GM18907 (cell line): ENCODE data around the gene TJP3.

Source experiments
- ATAC-seq: cut with Tn5 transposase; IDR thresholded peaks from one replicate; pipeline ENCODE4 v1.9.1; 2021; ENCODE audit warnings: mild to moderate bottlenecking, moderate library complexity; ENCODE audit not compliant: unreplicated experiment

The TJP3 gene

GRCh38 chr19:3671680-3672574 lies 36.3 kb upstream of the TJP3 start:
- no peak for ATAC-seq

GRCh38 chr19:3672575-3672948 lies 35.6 kb upstream of the TJP3 start:
- ATAC-seq = no peak

GRCh38 chr19:3672993-3673392 lies 35.2 kb upstream of the TJP3 start:
- ATAC-seq = no peak

- no peak for ATAC-seq
Observed at GRCh38 chr19:3673506-3674439, 34.4 kb upstream of the TJP3 start.

- ATAC-seq = no peak
Observed at GRCh38 chr19:3674784-3675543, 33.2 kb upstream of the TJP3 start.

GRCh38 chr19:3678188-3678587 lies 30.0 kb upstream of the TJP3 start:
- no peak for ATAC-seq

GRCh38 chr19:3679138-3679537 lies 29.0 kb upstream of the TJP3 start:
- no peak for ATAC-seq

- no peak for ATAC-seq
Observed at GRCh38 chr19:3679581-3679980, 28.6 kb upstream of the TJP3 start.

GRCh38 chr19:3680939-3681338 lies 27.2 kb upstream of the TJP3 start:
- ATAC-seq = no peak

- ATAC-seq = no peak
Observed at GRCh38 chr19:3682286-3682685, 25.9 kb upstream of the TJP3 start.

- ATAC-seq = no peak
Observed at GRCh38 chr19:3682741-3683404, 25.3 kb upstream of the TJP3 start.

- no peak for ATAC-seq
Observed at GRCh38 chr19:3683405-3684053, 24.7 kb upstream of the TJP3 start.

- no peak for ATAC-seq
Observed at GRCh38 chr19:3684054-3684816, 23.9 kb upstream of the TJP3 start.

GRCh38 chr19:3684817-3685410 lies 23.3 kb upstream of the TJP3 start:
- ATAC-seq = no peak

GRCh38 chr19:3687393-3687773 lies 20.8 kb upstream of the TJP3 start:
- no peak for ATAC-seq

- ATAC-seq = no peak
Observed at GRCh38 chr19:3687774-3688706, 20.1 kb upstream of the TJP3 start.

- no peak for ATAC-seq
Observed at GRCh38 chr19:3690551-3691371, 17.4 kb upstream of the TJP3 start.
